Measurements from ENCODE around the gene KHDC4. TPM values are rescaled to one million over a fixed set of nuclear protein-coding genes. Genes with fewer than 3 reads are reported as not detected.

KHDC4 gene
- total RNA-seq, 1 donor from 2014 or later: 32.3 TPM

- no peaks in the 10 kb centered on the region for H3K9me3 Mint-ChIP-seq (ENCODE audit: low read depth)
- TF ChIP-seq CTCF (IDR thresholded peaks at IDR 0.05): no peak
- H3K4me1 Mint-ChIP-seq (ENCODE audit: low read depth): peaks cover 88% of the 10 kb centered on the region
- no peak overlapping the region for H3K27ac Mint-ChIP-seq (ENCODE audit: unreplicated experiment)
- H3K27me3 Mint-ChIP-seq (ENCODE audit: low read depth): no peaks in the 10 kb centered on the region
- no peak overlapping the region for H3K4me3 Mint-ChIP-seq (ENCODE audit: unreplicated experiment)
- peaks cover 20% of the 10 kb centered on the region for H3K36me3 Mint-ChIP-seq (ENCODE audit: low read depth)
- DNase-seq (ENCODE audit: low spot score): no peak
Measured at GRCh38 chr1:155973723-155974122, 39.5 kb upstream of the KHDC4 start.

- no peaks in the 10 kb centered on the region for H3K27me3 Mint-ChIP-seq (ENCODE audit: low read depth)
- peaks cover 27% of the 10 kb centered on the region for H3K36me3 Mint-ChIP-seq (ENCODE audit: low read depth)
- H3K4me3 Mint-ChIP-seq (ENCODE audit: unreplicated experiment): no peak overlapping the region
- DNase-seq (ENCODE audit: low spot score): no peak
- no peaks in the 10 kb centered on the region for H3K9me3 Mint-ChIP-seq (ENCODE audit: low read depth)
- H3K4me1 Mint-ChIP-seq (ENCODE audit: low read depth): peaks cover 97% of the 10 kb centered on the region
- TF ChIP-seq CTCF (IDR thresholded peaks at IDR 0.05): no peak
- H3K27ac Mint-ChIP-seq (ENCODE audit: unreplicated experiment): peak overlapping the region; percentile 50
Measured at GRCh38 chr1:155971910-155972809, 37.9 kb upstream of the KHDC4 start.

- H3K4me1 Mint-ChIP-seq (ENCODE audit: low read depth): peaks cover 82% of the 10 kb centered on the region
- no peak for TF ChIP-seq CTCF (IDR thresholded peaks at IDR 0.05)
- H3K36me3 Mint-ChIP-seq (ENCODE audit: low read depth): peaks cover 35% of the 10 kb centered on the region
- no peaks in the 10 kb centered on the region for H3K9me3 Mint-ChIP-seq (ENCODE audit: low read depth)
- peak overlapping the region; percentile 76 for H3K27ac Mint-ChIP-seq (ENCODE audit: unreplicated experiment)
- peak overlapping the region; percentile 37 for H3K4me3 Mint-ChIP-seq (ENCODE audit: unreplicated experiment)
- no peaks in the 10 kb centered on the region for H3K27me3 Mint-ChIP-seq (ENCODE audit: low read depth)
- DNase-seq (ENCODE audit: low spot score): no peak
Measured at GRCh38 chr1:155970531-155971167, 36.4 kb upstream of the KHDC4 start.

- no peak for TF ChIP-seq CTCF (IDR thresholded peaks at IDR 0.05)
- Mint-ChIP-seq H3K4me1 (ENCODE audit: low read depth) (peaks cover 69% of the 10 kb centered on the region), H3K27me3 (ENCODE audit: low read depth) (no peaks in the 10 kb centered on the region), H3K4me3 (ENCODE audit: unreplicated experiment) (no peak overlapping the region), H3K36me3 (ENCODE audit: low read depth) (peaks cover 39% of the 10 kb centered on the region), H3K9me3 (ENCODE audit: low read depth) (no peaks in the 10 kb centered on the region), H3K27ac (ENCODE audit: unreplicated experiment) (peak overlapping the region; percentile 76)
- no peak for DNase-seq (ENCODE audit: low spot score)
Measured at GRCh38 chr1:155969377-155969791, 35.2 kb upstream of the KHDC4 start.

- H3K4me1 Mint-ChIP-seq (ENCODE audit: low read depth): peaks cover 66% of the 10 kb centered on the region
- TF ChIP-seq CTCF (IDR thresholded peaks at IDR 0.05): no peak
Measured at GRCh38 chr1:155968670-155969069, 34.5 kb upstream of the KHDC4 start.

More at GRCh38 chr1:155968670-155969069, 34.5 kb upstream of the KHDC4 start:
- no peak for DNase-seq (ENCODE audit: low spot score)
- Mint-ChIP-seq H3K4me3 (ENCODE audit: unreplicated experiment) (peak overlapping the region; percentile 44), H3K36me3 (ENCODE audit: low read depth) (peaks cover 43% of the 10 kb centered on the region), H3K9me3 (ENCODE audit: low read depth) (no peaks in the 10 kb centered on the region), H3K27ac (ENCODE audit: unreplicated experiment) (peak overlapping the region; percentile 76), H3K27me3 (ENCODE audit: low read depth) (no peaks in the 10 kb centered on the region)
